ENCODE results near the gene UBQLNL.

The UBQLNL gene

GRCh38 chr11:5516599-5516998 lies at the start of gene UBQLNL:
UBQLNL (minus strand) TSS chr11:5516699; CDS start chr11:5516441, 258 bp downstream.
- no peak for DNase-seq (ENCODE audit: low spot score)

GRCh38 chr11:5564259-5565019 lies 47.9 kb upstream of the UBQLNL start:
- no peak for DNase-seq (ENCODE audit: low spot score)

- no peak for DNase-seq (ENCODE audit: low spot score)
These were observed 41.3 kb upstream of the UBQLNL start for GRCh38 chr11:5557751-5558150.

GRCh38 chr11:5556596-5557188 lies 40.2 kb upstream of the UBQLNL start:
- DNase-seq (ENCODE audit: low spot score) = no peak

GRCh38 chr11:5553343-5553742 lies 36.8 kb upstream of the UBQLNL start:
- no peak for DNase-seq (ENCODE audit: low spot score)

GRCh38 chr11:5550440-5551095 lies 34.1 kb upstream of the UBQLNL start:
- no peak for DNase-seq (ENCODE audit: low spot score)

GRCh38 chr11:5548440-5548839 lies 31.9 kb upstream of the UBQLNL start, which contains the start of gene OR52H1:
OR52H1 (minus strand) TSS chr11:5548540; CDS start chr11:5545505, 3,035 bp downstream.
- DNase-seq (ENCODE audit: low spot score) = no peak

- DNase-seq (ENCODE audit: low spot score) = no peak
These were observed 31.5 kb upstream of the UBQLNL start for GRCh38 chr11:5547982-5548381.

GRCh38 chr11:5546457-5546856 lies 30.0 kb upstream of the UBQLNL start:
- DNase-seq (ENCODE audit: low spot score) = no peak

- no peak for DNase-seq (ENCODE audit: low spot score)
These were observed 24.9 kb upstream of the UBQLNL start for GRCh38 chr11:5541427-5541826.

- no peak for DNase-seq (ENCODE audit: low spot score)
These were observed 20.0 kb upstream of the UBQLNL start for GRCh38 chr11:5536482-5536881.

GRCh38 chr11:5534046-5534445 lies 17.5 kb upstream of the UBQLNL start:
- DNase-seq (ENCODE audit: low spot score) = no peak

GRCh38 chr11:5531053-5531831 lies 14.7 kb upstream of the UBQLNL start:
- DNase-seq (ENCODE audit: low spot score) = no peak

GRCh38 chr11:5528495-5528894 lies 12.0 kb upstream of the UBQLNL start:
- DNase-seq (ENCODE audit: low spot score) = no peak

- no peak for DNase-seq (ENCODE audit: low spot score)
These were observed 11.2 kb upstream of the UBQLNL start for GRCh38 chr11:5527716-5528115.

- no peak for DNase-seq (ENCODE audit: low spot score)
These were observed 8.3 kb upstream of the UBQLNL start for GRCh38 chr11:5524756-5525155.

- no peak for DNase-seq (ENCODE audit: low spot score)
These were observed 5.8 kb upstream of the UBQLNL start for GRCh38 chr11:5522308-5522707.

- DNase-seq (ENCODE audit: low spot score) = no peak
These were observed 5.0 kb upstream of the UBQLNL start for GRCh38 chr11:5521540-5521939.

- no peak for DNase-seq (ENCODE audit: low spot score)
These were observed 1.7 kb downstream of the UBQLNL start for GRCh38 chr11:5514841-5515240.

- DNase-seq (ENCODE audit: low spot score) = no peak
These were observed 6.7 kb downstream of the UBQLNL start, which contains the start of gene UBQLN3 for GRCh38 chr11:5509803-5510202. UBQLN3 (minus strand) TSS chr11:5509957; CDS start chr11:5509558, 399 bp downstream.

- no peak for DNase-seq (ENCODE audit: low spot score)
These were observed 7.9 kb downstream of the UBQLNL start for GRCh38 chr11:5508605-5509004.

- no peak for DNase-seq (ENCODE audit: low spot score)
These were observed 8.6 kb downstream of the UBQLNL start for GRCh38 chr11:5507933-5508305.

Data from D341Med (cell line).